ENCODE results near the gene PGF.

The PGF gene

GRCh38 chr14:74915826-74916225 is 39.6 kb downstream of the PGF start:
- DNase-seq, result no peak

- DNase-seq, result no peak
Observed at GRCh38 chr14:74915426-74915825, 40.0 kb downstream of the PGF start.

DNA sequence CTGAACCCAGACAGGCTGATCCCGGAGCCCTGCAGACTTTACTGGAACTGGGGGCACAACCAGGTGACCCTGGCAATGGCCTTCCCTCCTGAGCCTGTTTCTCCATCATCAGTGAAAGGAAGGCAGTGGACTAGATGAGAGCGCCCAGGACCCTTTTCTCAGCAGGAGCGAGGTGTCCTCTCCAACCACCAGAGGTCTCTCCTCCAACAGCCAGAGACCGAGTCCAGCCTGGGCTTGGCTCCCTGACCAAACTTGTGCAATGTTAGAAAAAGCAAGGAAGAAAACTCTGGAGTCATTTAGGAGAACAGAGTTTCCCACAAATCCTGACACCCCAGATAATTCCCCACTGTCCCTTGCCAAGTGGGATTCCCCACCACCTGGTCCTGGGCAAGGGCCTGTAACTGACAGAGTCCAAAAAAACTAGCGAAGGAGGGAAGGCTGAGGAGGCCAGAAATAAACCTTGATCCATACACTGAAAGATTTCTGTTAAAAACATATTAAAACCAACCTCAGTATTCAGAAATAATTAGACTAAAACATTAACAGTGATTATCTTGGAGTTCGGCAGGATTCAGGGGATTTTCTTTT is 41.3 kb downstream of the PGF start:
- no peak for DNase-seq

GRCh38 chr14:74913393-74913910 is 41.9 kb downstream of the PGF start:
- no peak for DNase-seq

DNA sequence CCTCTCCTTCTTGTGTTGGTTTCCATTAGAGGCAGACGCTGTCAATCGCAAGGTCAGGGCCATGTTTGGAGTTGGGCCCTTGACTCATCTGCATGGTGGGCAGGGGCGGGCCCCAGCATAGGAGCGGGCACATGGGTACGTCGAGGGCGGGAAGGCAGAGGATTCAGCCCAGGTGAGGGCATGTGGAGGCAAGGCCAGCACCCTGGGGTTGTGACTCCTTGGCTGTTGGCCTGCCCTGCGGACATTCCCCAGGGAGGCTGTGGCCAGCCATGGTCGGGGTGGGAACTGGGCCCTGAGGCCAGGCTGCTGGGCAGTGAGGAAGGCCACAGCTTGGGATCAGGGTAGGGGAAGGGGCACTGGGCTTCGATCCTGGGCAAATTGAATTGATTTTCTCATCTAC is 42.6 kb downstream of the PGF start:
- DNase-seq, result no peak

- DNase-seq, result no peak
Observed at GRCh38 chr14:74912111-74912510, 43.3 kb downstream of the PGF start.

DNA sequence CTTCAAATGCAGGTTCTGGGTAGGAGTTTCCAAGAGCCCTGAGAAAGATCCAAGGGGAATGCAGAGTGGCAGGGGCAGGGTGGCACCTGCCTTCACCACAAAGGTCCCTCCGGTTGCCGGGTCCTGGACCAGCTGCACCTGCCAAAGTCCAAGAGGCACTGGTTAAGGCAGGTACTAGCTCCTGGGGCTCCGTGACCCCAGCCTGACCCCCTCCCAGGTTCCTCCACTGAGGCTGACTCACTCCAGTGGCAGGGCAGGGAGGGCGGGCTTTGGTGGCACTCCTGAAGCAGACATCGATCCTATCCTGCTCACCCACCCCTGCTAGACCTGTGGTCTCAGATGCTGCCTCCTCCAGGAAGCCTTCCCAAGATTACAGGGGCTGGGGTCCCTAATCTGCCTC is 43.7 kb downstream of the PGF start:
- DNase-seq, result no peak

- no peak for DNase-seq
Observed at GRCh38 chr14:74911221-74911620, 44.2 kb downstream of the PGF start.

GRCh38 chr14:74910556-74910955 is 44.8 kb downstream of the PGF start:
- no peak for DNase-seq

GRCh38 chr14:74909911-74910310 is 45.5 kb downstream of the PGF start:
- no peak for DNase-seq

DNA sequence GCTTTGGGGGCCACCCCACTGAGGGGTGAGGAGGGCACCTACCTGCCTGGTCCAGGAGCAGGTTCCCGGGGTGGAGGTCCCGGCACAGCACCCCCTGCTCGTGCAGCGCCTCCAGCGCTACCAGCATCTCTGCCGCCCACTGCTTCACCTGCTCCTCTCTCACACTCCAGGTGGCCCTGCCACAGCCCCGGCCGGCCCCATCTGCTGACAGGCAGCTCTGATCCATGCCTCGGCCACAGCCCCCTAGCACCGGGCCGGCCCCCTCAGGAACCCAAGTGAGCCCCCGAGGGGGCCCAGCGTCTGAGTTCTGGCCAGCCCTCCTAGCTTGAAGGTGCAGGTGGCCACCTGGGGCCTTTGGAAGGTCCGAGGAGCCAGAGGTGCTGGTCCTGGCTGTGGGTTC is 45.9 kb downstream of the PGF start:
- DNase-seq, result no peak

- DNase-seq, result no peak
Observed at GRCh38 chr14:74908861-74909341, 46.5 kb downstream of the PGF start.

- no peak for DNase-seq
Observed at GRCh38 chr14:74907744-74908143, 47.7 kb downstream of the PGF start.

GRCh38 chr14:74906925-74907521 is 48.4 kb downstream of the PGF start:
- DNase-seq, result no peak

DNA sequence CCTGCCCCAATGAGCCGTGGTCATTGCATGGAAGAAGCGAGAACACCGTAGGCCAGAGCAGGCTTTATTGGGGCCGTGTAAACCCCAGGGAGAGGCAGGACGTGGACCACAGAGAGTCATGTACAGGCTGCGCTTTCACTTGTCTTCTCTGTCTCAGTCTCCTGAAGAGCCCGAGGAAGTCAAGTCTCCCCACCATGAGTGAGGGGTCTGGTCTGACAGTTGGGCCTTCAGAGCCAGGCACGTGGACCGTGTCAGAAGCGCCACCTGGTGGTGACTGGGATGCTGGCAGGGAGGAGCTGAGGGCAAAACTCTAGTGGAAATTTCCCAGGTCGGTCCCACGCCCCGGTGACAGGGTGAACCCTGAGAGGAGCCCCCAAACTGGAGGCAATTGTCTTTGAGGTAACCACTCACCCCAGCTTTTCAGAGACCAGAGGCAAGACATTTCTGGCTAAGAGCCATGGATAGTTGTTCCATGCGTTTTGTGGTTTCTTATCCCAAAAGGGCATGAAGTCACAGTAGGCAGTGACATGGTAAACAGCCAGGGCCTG is 49.7 kb downstream of the PGF start:
- peak; percentile 78 to 80 for DNase-seq

GRCh38 chr14:74904635-74905503 is 50.5 kb downstream of the PGF start:
- no peak for DNase-seq

DNA sequence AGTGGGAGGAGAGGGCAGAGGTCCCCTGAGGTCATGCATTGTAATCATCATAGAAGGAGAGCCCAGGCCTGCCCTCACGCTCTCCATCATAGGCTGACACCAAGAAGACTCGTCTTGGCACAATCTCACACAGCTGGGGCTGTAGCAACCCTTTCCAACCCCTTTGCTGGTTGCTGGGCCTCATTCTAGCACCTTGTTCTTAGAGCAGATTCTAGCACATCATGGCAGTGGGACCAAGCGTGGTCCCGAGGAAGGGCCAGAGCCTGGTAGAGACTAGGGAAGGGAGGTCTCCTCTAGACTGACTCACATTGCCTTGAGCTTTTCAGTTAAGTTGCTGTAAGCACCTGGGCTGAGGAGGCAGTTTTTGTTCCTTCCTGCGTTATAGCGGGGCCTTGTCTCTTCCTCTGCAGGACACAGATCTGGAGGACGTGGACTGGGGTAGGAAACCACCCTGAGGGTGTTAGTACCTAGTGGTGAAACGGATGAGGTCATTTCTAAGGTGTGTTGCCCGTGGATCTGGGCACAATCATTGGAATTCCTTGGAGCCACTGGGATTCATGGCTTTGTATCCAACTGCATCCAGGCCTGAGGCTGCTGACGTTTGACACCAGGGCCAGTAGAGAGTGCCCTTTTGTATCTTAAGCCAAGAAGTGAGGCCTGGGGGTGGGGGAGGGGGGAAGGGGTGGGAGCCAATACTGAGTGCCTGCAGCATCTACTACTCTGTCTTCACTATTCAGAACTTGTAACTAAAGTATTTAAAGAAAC is 52.3 kb downstream of the PGF start:
- no peak for DNase-seq

DNA sequence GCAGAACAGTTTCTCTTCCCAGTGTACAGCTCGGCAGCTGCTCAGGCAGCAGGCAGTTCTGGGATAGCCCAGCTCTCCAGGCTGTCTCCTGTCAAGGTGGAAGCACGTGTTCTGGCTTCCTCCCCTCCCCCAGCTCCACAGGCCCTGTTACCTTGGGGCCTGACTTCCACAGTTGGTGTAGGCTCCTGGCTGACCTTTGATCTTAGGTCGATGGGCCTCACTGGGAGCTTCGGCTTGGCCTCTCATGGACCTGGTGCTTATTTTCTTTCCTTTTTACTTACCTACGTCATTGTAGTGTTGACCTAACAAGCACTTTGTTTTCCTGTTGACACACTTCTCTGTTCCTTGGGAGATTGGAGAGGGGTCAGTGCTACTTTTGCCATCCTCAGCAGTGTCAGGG is 56.7 kb downstream of the PGF start:
- DNase-seq, result no peak

DNA sequence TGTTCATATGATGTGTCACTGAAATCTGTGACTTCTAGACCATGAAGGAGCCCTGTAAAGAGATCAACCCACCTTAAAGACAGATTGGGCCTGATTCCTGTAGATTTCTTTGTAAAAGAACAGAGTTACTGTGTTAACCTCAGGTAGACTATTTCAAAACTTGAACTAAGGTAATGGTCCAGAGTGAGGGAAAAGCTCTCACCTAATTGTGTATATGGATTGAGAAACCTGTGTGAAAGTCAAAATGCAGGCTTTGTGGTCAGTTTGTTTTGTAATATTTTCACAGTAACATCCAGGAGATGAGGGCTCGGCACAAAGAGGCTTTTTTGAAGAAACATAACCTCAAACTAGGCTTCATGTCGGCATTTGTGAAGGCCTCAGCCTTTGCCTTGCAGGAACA is 57.3 kb downstream of the PGF start:
- DNase-seq, result no peak

GRCh38 chr14:74897642-74898041 is 57.8 kb downstream of the PGF start:
- no peak for DNase-seq

DNA sequence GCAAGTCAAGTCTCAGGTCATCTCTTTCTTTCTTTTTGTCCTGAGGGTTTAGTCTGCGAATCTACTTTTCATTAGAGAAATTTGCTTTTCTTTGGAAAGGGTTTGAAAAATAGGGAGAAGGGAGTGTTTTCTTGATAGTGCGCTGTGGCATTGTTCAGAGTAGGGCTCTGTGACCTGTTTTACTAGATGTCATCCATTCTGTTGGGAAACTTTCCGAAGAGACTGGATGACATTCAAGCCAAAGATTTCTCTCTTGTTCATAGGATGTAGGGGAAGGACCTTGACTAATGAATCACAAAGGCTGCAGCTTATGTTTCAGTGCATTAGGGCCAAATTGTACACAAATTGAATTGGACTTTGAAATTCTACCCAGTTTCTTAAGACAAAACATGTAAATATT is 59.0 kb downstream of the PGF start:
- DNase-seq, result no peak

DNA sequence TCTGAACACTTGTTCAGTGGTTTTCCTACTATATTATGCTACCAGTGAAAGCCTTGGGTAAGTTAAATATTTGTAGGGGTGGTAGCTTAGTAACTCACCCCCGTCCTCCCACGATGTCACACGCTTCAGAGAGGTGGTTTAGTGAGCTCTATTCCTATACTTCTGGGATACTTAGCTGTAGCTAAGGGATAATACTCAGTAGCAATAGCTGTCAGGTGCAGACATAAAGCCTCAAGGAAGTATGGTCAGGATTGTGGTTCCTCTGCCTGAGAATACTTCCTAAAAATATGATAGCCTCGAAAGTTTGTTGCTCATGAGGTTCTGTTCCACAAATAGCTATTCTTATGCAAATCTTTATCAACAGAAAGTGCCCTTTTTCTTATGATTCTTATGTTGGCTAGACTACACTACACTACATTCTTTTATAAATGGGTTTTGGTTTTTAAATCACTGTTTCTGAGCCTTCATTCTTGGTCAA is 61.7 kb downstream of the PGF start:
- no peak for DNase-seq

DNA sequence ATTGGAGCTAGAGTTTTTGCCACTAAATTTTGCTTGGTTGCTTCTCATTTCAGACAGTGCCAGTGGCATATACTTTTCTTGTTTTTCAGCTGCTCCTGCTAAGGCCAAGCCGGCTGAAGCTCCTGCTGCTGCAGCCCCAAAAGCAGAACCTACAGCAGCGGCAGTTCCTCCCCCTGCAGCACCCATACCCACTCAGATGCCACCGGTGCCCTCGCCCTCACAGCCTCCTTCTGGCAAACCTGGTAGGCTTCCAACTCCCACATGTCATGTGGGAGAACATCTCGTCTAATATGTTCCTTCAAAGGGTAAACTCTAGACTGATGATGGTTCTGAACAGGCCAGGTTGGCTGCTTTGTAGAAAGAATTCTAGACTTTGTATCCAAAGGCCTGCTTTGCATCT is 62.7 kb downstream of the PGF start:
- no peak for DNase-seq

Data from activated CD4-positive, alpha-beta T cell treated with anti-CD3 and anti-CD28 coated beads, Interleukin-2, amount 50 U/mL, for 4 hours (primary cell).